GM23338 (cell line): ENCODE data around the gene RIPK4. TPM values are rescaled to one million over a fixed set of nuclear protein-coding genes. Genes with fewer than 3 reads are reported as not detected.

ENCODE experiments used
- ATAC-seq: fragments of 200-7000 bp; cut with Tn5 transposase; 3 replicates; pipeline ENCODE4 v1.9.1; 2020
- DNase-seq: peaks from one replicate; pipeline ENCODE4 v3.0.0-alpha.2; 2015; ENCODE audit warnings: low spot score
- H2AFZ ChIP-seq: fragments of 200-600 bp; sonication (generic); 2 replicates; pipeline ENCODE4 v1.8.0; 2016; ENCODE audit warnings: antibody characterized with exemption, mild to moderate bottlenecking, moderate library complexity
- H3F3A ChIP-seq: fragments of 200-600 bp; sonication (generic); replicated peaks from 2 replicates; pipeline ENCODE4 v1.8.0; 2017; ENCODE audit warnings: antibody characterized with exemption, mixed run types, low read depth
- H3K27ac ChIP-seq: fragments of 200-600 bp; sonication (generic); 2 replicates; pipeline ENCODE4 v1.6.1; 2016; ENCODE audit warnings: low read depth
- H3K27me3 ChIP-seq: fragments of 200-600 bp; sonication (generic); 2 replicates; pipeline ENCODE4 v1.8.0; 2016; ENCODE audit warnings: mild to moderate bottlenecking, mixed run types, moderate library complexity; ENCODE audit not compliant: insufficient read depth
- H3K36me3 ChIP-seq: fragments of 200-600 bp; sonication (generic); 2 replicates; pipeline ENCODE4 v1.8.0; 2016; ENCODE audit warnings: mild to moderate bottlenecking; ENCODE audit not compliant: insufficient read depth
- H3K4me1 ChIP-seq: fragments of 200-600 bp; sonication (generic); 2 replicates; pipeline ENCODE4 v1.8.0; 2016; ENCODE audit warnings: mild to moderate bottlenecking, moderate library complexity; ENCODE audit not compliant: insufficient read depth
- H3K4me2 ChIP-seq: fragments of 200-600 bp; sonication (generic); 2 replicates; pipeline ENCODE4 v1.7.1; 2017; ENCODE audit warnings: mixed run types
- H3K4me3 ChIP-seq: fragments of 200-600 bp; sonication (generic); 2 replicates; pipeline ENCODE4 v1.6.1; 2016; ENCODE audit warnings: mixed run types
- H3K79me2 ChIP-seq: fragments of 200-600 bp; sonication (generic); replicated peaks from 2 replicates; pipeline ENCODE4 v1.8.0; 2017; ENCODE audit warnings: mild to moderate bottlenecking; ENCODE audit not compliant: insufficient read depth
- H3K9me2 ChIP-seq: fragments of 200-600 bp; sonication (generic); 2 replicates; pipeline ENCODE4 v1.8.0; 2017; ENCODE audit not compliant: insufficient read depth
- H4K20me1 ChIP-seq: fragments of 200-600 bp; sonication (generic); replicated peaks from 2 replicates; pipeline ENCODE4 v1.8.0; 2017; ENCODE audit warnings: mild to moderate bottlenecking; ENCODE audit not compliant: insufficient read depth
- H3K27ac Mint-ChIP-seq: 2 replicates; pipeline ENCODE4 v1.8.0; 2020; ENCODE audit warnings: inconsistent platforms, mild to moderate bottlenecking, moderate library complexity, mixed read lengths
- H3K27me3 Mint-ChIP-seq: 3 replicates; pipeline ENCODE4 v1.8.0; 2022; ENCODE audit warnings: low read depth, mild to moderate bottlenecking, moderate library complexity, mixed read lengths, inconsistent platforms; ENCODE audit not compliant: insufficient read depth, poor library complexity
- H3K36me3 Mint-ChIP-seq: 3 replicates; pipeline ENCODE4 v1.8.0; 2021; ENCODE audit warnings: low read depth, mild to moderate bottlenecking, inconsistent platforms, moderate library complexity, mixed read lengths
- H3K4me1 Mint-ChIP-seq: 3 replicates; pipeline ENCODE4 v1.8.0; 2020; ENCODE audit warnings: mild to moderate bottlenecking, inconsistent platforms, mixed read lengths
- H3K4me3 Mint-ChIP-seq: 3 replicates; pipeline ENCODE4 v1.8.0; 2021; ENCODE audit warnings: moderate library complexity, mild to moderate bottlenecking, inconsistent platforms, mixed read lengths
- H3K9me3 Mint-ChIP-seq: 3 replicates; pipeline ENCODE4 v1.8.0; 2020; ENCODE audit warnings: moderate library complexity, mild to moderate bottlenecking, inconsistent platforms, mixed read lengths
- CREB1 ChIP-seq: fragments of 250-450 bp; sonication (Bioruptor Pico); IDR thresholded peaks from 2 replicates; pipeline ENCODE4 v1.5.0; 2020; ENCODE audit warnings: low read depth, mild to moderate bottlenecking, moderate library complexity
- EZH2phosphoT487 ChIP-seq: fragments of 200-600 bp; sonication (generic); IDR thresholded peaks from one replicate; pipeline ENCODE4 v1.8.1; 2018; ENCODE audit warnings: antibody characterized with exemption; ENCODE audit not compliant: unreplicated experiment
- JUNB ChIP-seq: IDR thresholded peaks from one replicate; pipeline ENCODE4 v1.6.1; 2016; ENCODE audit warnings: antibody characterized with exemption; ENCODE audit not compliant: unreplicated experiment
- NANOG ChIP-seq: IDR thresholded peaks from 2 replicates; pipeline ENCODE4 v1.6.1; 2016; ENCODE audit warnings: antibody characterized with exemption, borderline replicate concordance
- POLR2AphosphoS5 ChIP-seq: IDR thresholded peaks from 2 replicates; pipeline ENCODE4 v1.6.1; 2016; ENCODE audit warnings: antibody characterized with exemption, low read depth
- STAT1 ChIP-seq: IDR thresholded peaks from one replicate; pipeline ENCODE4 v1.6.1; 2016; ENCODE audit warnings: antibody characterized with exemption; ENCODE audit not compliant: unreplicated experiment
- ZNF114 ChIP-seq: fragments of 250-450 bp; sonication (Bioruptor Pico); IDR thresholded peaks from 2 replicates; pipeline ENCODE4 v1.5.0; 2020; ENCODE audit warnings: mild to moderate bottlenecking, moderate library complexity
- ZNF331 ChIP-seq: fragments of 250-450 bp; sonication (Bioruptor Pico); IDR thresholded peaks from 2 replicates; pipeline ENCODE4 v1.5.0; 2020; ENCODE audit warnings: low read depth, mild to moderate bottlenecking, moderate library complexity
- polyA plus RNA-seq: library from polyadenylated mRNA; unstranded; fragments of >200 nt; fragmentation: Nextera tagmentation; extraction: Ambion mirVana; gene quantifications from 2 replicates; pipeline ENCODE4 v1.2.1, GENCODE V29; 2016
- total RNA-seq: library from RNA; depleted of rRNA; stranded (reverse); fragments of >200 nt; shearing (Covaris generic); gene quantifications from 2 replicates; pipeline ENCODE4 v1.2.3, GENCODE V29; 2014
- TF ChIP-seq, protein P1 (sequence below): IDR thresholded peaks from one replicate; pipeline ENCODE4 v1.6.1; 2018; ENCODE audit warnings: antibody characterized with exemption; ENCODE audit not compliant: unreplicated experiment
- TF ChIP-seq, protein P2 (sequence below): fragments of 250-450 bp; sonication (Bioruptor Pico); IDR thresholded peaks from 2 replicates; pipeline ENCODE4 v1.5.0; 2020; ENCODE audit warnings: mild to moderate bottlenecking, moderate library complexity
- TF ChIP-seq, protein P3 (sequence below): IDR thresholded peaks from 2 replicates; pipeline ENCODE4 v1.6.1; 2016; ENCODE audit warnings: antibody characterized with exemption

RIPK4 gene
- total and polyA plus RNA-seq, 2 experiments from 2014 or later, result 2.5 to 9.9 TPM

DNA sequence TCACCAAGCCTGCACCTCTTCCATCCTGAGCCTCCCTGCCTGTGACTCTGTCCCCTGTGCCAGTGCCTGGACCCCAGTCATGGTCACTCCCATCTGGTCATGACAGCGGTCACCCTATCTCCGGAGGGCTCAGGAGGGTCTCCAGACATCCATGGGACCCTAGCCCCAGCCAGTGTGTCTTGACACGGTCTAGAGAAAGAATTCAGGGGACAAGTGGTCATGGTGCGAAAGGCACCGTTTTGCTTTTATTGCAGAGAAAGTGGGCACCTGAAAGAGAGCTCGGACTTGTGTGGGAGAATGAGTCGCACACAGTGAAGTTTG is 4.7 kb upstream of the RIPK4 start:
- TF ChIP-seq ZNF331 (CRISPR knock-in tag) (no peak), STAT1 (no peak), ZNF114 (no peak), NANOG (no peak), POLR2AphosphoS5 (no peak), CREB1 (CRISPR knock-in tag) (no peak), JUNB (no peak), EZH2phosphoT487 (no peak)
- TF ChIP-seq, protein P1, sequence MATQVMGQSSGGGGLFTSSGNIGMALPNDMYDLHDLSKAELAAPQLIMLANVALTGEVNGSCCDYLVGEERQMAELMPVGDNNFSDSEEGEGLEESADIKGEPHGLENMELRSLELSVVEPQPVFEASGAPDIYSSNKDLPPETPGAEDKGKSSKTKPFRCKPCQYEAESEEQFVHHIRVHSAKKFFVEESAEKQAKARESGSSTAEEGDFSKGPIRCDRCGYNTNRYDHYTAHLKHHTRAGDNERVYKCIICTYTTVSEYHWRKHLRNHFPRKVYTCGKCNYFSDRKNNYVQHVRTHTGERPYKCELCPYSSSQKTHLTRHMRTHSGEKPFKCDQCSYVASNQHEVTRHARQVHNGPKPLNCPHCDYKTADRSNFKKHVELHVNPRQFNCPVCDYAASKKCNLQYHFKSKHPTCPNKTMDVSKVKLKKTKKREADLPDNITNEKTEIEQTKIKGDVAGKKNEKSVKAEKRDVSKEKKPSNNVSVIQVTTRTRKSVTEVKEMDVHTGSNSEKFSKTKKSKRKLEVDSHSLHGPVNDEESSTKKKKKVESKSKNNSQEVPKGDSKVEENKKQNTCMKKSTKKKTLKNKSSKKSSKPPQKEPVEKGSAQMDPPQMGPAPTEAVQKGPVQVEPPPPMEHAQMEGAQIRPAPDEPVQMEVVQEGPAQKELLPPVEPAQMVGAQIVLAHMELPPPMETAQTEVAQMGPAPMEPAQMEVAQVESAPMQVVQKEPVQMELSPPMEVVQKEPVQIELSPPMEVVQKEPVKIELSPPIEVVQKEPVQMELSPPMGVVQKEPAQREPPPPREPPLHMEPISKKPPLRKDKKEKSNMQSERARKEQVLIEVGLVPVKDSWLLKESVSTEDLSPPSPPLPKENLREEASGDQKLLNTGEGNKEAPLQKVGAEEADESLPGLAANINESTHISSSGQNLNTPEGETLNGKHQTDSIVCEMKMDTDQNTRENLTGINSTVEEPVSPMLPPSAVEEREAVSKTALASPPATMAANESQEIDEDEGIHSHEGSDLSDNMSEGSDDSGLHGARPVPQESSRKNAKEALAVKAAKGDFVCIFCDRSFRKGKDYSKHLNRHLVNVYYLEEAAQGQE, result no peak
- TF ChIP-seq, protein P2, sequence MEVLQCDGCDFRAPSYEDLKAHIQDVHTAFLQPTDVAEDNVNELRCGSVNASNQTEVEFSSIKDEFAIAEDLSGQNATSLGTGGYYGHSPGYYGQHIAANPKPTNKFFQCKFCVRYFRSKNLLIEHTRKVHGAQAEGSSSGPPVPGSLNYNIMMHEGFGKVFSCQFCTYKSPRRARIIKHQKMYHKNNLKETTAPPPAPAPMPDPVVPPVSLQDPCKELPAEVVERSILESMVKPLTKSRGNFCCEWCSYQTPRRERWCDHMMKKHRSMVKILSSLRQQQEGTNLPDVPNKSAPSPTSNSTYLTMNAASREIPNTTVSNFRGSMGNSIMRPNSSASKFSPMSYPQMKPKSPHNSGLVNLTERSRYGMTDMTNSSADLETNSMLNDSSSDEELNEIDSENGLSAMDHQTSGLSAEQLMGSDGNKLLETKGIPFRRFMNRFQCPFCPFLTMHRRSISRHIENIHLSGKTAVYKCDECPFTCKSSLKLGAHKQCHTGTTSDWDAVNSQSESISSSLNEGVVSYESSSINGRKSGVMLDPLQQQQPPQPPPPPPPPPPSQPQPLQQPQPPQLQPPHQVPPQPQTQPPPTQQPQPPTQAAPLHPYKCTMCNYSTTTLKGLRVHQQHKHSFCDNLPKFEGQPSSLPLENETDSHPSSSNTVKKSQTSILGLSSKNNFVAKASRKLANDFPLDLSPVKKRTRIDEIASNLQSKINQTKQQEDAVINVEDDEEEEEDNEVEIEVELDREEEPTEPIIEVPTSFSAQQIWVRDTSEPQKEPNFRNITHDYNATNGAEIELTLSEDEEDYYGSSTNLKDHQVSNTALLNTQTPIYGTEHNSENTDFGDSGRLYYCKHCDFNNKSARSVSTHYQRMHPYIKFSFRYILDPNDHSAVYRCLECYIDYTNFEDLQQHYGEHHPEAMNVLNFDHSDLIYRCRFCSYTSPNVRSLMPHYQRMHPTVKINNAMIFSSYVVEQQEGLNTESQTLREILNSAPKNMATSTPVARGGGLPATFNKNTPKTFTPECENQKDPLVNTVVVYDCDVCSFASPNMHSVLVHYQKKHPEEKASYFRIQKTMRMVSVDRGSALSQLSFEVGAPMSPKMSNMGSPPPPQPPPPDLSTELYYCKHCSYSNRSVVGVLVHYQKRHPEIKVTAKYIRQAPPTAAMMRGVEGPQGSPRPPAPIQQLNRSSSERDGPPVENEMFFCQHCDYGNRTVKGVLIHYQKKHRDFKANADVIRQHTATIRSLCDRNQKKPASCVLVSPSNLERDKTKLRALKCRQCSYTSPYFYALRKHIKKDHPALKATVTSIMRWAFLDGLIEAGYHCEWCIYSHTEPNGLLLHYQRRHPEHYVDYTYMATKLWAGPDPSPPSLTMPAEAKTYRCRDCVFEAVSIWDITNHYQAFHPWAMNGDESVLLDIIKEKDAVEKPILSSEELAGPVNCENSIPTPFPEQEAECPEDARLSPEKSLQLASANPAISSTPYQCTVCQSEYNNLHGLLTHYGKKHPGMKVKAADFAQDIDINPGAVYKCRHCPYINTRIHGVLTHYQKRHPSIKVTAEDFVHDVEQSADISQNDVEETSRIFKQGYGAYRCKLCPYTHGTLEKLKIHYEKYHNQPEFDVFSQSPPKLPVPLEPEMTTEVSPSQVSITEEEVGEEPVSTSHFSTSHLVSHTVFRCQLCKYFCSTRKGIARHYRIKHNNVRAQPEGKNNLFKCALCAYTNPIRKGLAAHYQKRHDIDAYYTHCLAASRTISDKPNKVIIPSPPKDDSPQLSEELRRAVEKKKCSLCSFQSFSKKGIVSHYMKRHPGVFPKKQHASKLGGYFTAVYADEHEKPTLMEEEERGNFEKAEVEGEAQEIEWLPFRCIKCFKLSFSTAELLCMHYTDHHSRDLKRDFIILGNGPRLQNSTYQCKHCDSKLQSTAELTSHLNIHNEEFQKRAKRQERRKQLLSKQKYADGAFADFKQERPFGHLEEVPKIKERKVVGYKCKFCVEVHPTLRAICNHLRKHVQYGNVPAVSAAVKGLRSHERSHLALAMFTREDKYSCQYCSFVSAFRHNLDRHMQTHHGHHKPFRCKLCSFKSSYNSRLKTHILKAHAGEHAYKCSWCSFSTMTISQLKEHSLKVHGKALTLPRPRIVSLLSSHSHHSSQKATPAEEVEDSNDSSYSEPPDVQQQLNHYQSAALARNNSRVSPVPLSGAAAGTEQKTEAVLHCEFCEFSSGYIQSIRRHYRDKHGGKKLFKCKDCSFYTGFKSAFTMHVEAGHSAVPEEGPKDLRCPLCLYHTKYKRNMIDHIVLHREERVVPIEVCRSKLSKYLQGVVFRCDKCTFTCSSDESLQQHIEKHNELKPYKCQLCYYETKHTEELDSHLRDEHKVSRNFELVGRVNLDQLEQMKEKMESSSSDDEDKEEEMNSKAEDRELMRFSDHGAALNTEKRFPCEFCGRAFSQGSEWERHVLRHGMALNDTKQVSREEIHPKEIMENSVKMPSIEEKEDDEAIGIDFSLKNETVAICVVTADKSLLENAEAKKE (CRISPR knock-in tag), result no peak
- TF ChIP-seq, protein P3, sequence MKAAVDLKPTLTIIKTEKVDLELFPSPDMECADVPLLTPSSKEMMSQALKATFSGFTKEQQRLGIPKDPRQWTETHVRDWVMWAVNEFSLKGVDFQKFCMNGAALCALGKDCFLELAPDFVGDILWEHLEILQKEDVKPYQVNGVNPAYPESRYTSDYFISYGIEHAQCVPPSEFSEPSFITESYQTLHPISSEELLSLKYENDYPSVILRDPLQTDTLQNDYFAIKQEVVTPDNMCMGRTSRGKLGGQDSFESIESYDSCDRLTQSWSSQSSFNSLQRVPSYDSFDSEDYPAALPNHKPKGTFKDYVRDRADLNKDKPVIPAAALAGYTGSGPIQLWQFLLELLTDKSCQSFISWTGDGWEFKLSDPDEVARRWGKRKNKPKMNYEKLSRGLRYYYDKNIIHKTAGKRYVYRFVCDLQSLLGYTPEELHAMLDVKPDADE, result no peak
- DNase-seq (no peak), ATAC-seq (no peak)
- peaks cover 59% of the 10 kb centered on the region for H3K27me3 ChIP-seq
- H3F3A ChIP-seq, result no peaks in the 10 kb centered on the region; the same call in 1 of the 2 replicates
- no peak overlapping the region; the same call in 2 of the 3 replicates for H3K4me3 Mint-ChIP-seq
- no peaks in the 10 kb centered on the region for H3K36me3 ChIP-seq
- H2AFZ ChIP-seq, result no peak overlapping the region
- H3K79me2 ChIP-seq, result no peaks in the 10 kb centered on the region
- H3K4me1 Mint-ChIP-seq, result peaks cover 48% of the 10 kb centered on the region
- peaks cover 64% of the 10 kb centered on the region for H3K27me3 Mint-ChIP-seq
- no peaks in the 10 kb centered on the region; the same call in 2 of the 3 replicates for H3K36me3 Mint-ChIP-seq
- H3K9me3 Mint-ChIP-seq, result 0 out of 3 replicates have a peak, but pooled peaks cover 2% of the 10 kb centered on the region
- H3K4me1 ChIP-seq, result peaks cover 20% of the 10 kb centered on the region
- 0 out of 2 replicates have a peak, but pooled peaks cover 4% of the 10 kb centered on the region for H4K20me1 ChIP-seq
- no peak overlapping the region for H3K4me2 ChIP-seq
- H3K4me3 ChIP-seq, result no peak overlapping the region
- H3K27ac ChIP-seq, result no peak overlapping the region
- no peaks in the 10 kb centered on the region for H3K9me2 ChIP-seq
- H3K27ac Mint-ChIP-seq, result no peak overlapping the region
